K562 (cell line): ENCODE results near the gene LIN9. TPM values are rescaled to one million over a fixed set of nuclear protein-coding genes. Genes with fewer than 3 reads are reported as not detected.

Experiments used
- BHLHE40 ChIP-seq: IDR thresholded peaks from 2 replicates; pipeline ENCODE4 v1.6.1; 2011; ENCODE audit warnings: low read length, improper control_type of control experiment
- C11orf30 ChIP-seq: fragments of 450-650 bp; IDR thresholded peaks from 2 replicates; pipeline ENCODE4 v1.6.1; 2016; ENCODE audit warnings: low read depth, mild to moderate bottlenecking
- CEBPB ChIP-seq: fragments of 450-650 bp; IDR thresholded peaks from 2 replicates; pipeline ENCODE4 v1.6.1; 2016; ENCODE audit warnings: missing genetic modification characterization, missing compliant biosample characterization
- CHCHD3 ChIP-seq: fragments of 250-450 bp; sonication (Bioruptor Pico); IDR thresholded peaks from 2 replicates; pipeline ENCODE4 v2.1.2; 2022; ENCODE audit warnings: mild to moderate bottlenecking
- EHMT2 ChIP-seq: fragments of 450-650 bp; IDR thresholded peaks from 2 replicates; pipeline ENCODE4 v1.6.1; 2018; ENCODE audit warnings: antibody characterized with exemption
- EP300 ChIP-seq: IDR thresholded peaks from 2 replicates; pipeline ENCODE4 v1.6.1; 2012; ENCODE audit warnings: low read length, improper control_type of control experiment
- MEF2D ChIP-seq: conservative IDR thresholded peaks from 2 replicates; pipeline ENCODE4 v1.6.1; 2016; ENCODE audit warnings: low read depth, missing genetic modification characterization, missing compliant biosample characterization
- NCOR1 ChIP-seq: fragments of 450-650 bp; IDR thresholded peaks from 2 replicates; pipeline ENCODE4 v1.6.1; 2016; ENCODE audit warnings: mild to moderate bottlenecking, moderate library complexity
- NFE2L1 ChIP-seq: fragments of 450-650 bp; IDR thresholded peaks from 2 replicates; pipeline ENCODE4 v1.6.1; 2016; ENCODE audit warnings: missing genetic modification characterization, low read depth, mild to moderate bottlenecking, missing compliant biosample characterization, moderate library complexity, borderline replicate concordance
- NFRKB ChIP-seq: fragments of 450-650 bp; IDR thresholded peaks from 2 replicates; pipeline ENCODE4 v1.6.1; 2016; ENCODE audit warnings: low read depth
- PBX2 ChIP-seq, 2 experiments: IDR thresholded peaks in 1 of 2; conservative IDR thresholded peaks in 1 of 2; 2 replicates each; pipeline ENCODE4 v1.6.1; 2016; ENCODE audit warnings: low read depth in 2 of 2, mild to moderate bottlenecking in 1 of 2, missing compliant biosample characterization in 1 of 2, missing genetic modification characterization in 1 of 2, moderate library complexity in 1 of 2
- RBM14 ChIP-seq: fragments of 200-400 bp; formaldehyde crosslinking; IDR thresholded peaks from 2 replicates; pipeline ENCODE4 v1.6.1; 2018; ENCODE audit warnings: low read depth, mild to moderate bottlenecking, low read length, moderate library complexity, borderline replicate concordance; ENCODE audit not compliant: insufficient read depth
- RBM22 ChIP-seq: fragments of 200-400 bp; formaldehyde crosslinking; IDR thresholded peaks from 2 replicates; pipeline ENCODE4 v1.6.1; 2018; ENCODE audit warnings: low read length, low read depth; ENCODE audit not compliant: poor library complexity, severe bottlenecking
- RNF219 ChIP-seq: fragments of 250-450 bp; sonication (Bioruptor Pico); IDR thresholded peaks from 2 replicates; pipeline ENCODE4 v1.5.0; 2022; ENCODE audit warnings: mild to moderate bottlenecking
- SMAD3 ChIP-seq: fragments of 450-650 bp; formaldehyde crosslinking; conservative IDR thresholded peaks from 2 replicates; pipeline ENCODE4 v1.4.0; 2020; ENCODE audit warnings: mild to moderate bottlenecking
- SREBF1 ChIP-seq: fragments of 150-350 bp; IDR thresholded peaks from 2 replicates; pipeline ENCODE4 v1.6.1; 2014; ENCODE audit warnings: antibody characterized with exemption, low read depth, low read length, borderline replicate concordance
- ZKSCAN1 ChIP-seq: fragments of 150-350 bp; IDR thresholded peaks from 2 replicates; pipeline ENCODE4 v1.6.1; 2016; ENCODE audit warnings: low read depth, low read length
- ZNF253 ChIP-seq: fragments of 250-450 bp; sonication (Bioruptor Pico); conservative IDR thresholded peaks from 2 replicates; pipeline ENCODE4 v1.6.1; 2021; ENCODE audit warnings: mild to moderate bottlenecking
- ZNF444 ChIP-seq: fragments of 250-450 bp; sonication (Bioruptor Pico); IDR thresholded peaks from 2 replicates; pipeline ENCODE4 v1.4.0; 2020; ENCODE audit warnings: mild to moderate bottlenecking, moderate library complexity
- ZNF445 ChIP-seq: fragments of 250-450 bp; sonication (Bioruptor Pico); IDR thresholded peaks from 2 replicates; pipeline ENCODE4 v1.4.0; 2020; ENCODE audit warnings: low read depth, mild to moderate bottlenecking, moderate library complexity
- ZNF77 ChIP-seq: fragments of 250-450 bp; sonication (Bioruptor Pico); IDR thresholded peaks from 2 replicates; pipeline ENCODE4 v1.5.0; 2020
- ZSCAN29 ChIP-seq: fragments of 450-650 bp; IDR thresholded peaks from 2 replicates; pipeline ENCODE4 v1.6.1; 2017
- polyA plus RNA-seq, 8 experiments: library from polyadenylated mRNA; depleted of rRNA in 4 of 8; stranded (reverse) in 5 of 8; unstranded in 3 of 8; fragments of >200 nt; fragmentation: Nextera tagmentation in 2 of 8; fragmentation: Illumina TruSeq in 1 of 8; extraction: Ambion mirVana in 2 of 8; extraction: Trizol in 1 of 8; gene quantifications; 2 replicates each; pipeline versions ENCODE4 v1.2.1 to v1.2.3, GENCODE V29; 2011 to 2014; ENCODE audit warnings: inconsistent platforms in 1 of 8, missing spikeins in 1 of 8
- total RNA-seq, 7 experiments: library from RNA; depleted of rRNA in 6 of 7; stranded (reverse); fragments of >200 nt in 6 of 7; fragmentation: Illumina TruSeq in 2 of 7; extraction: Trizol in 2 of 7; gene quantifications; 2 replicates each; pipeline versions ENCODE4 v1.2.1 to v1.2.3, GENCODE V29; 2011 to 2021; ENCODE audit warnings: low replicate concordance in 1 of 7
- TF ChIP-seq, protein P1 (sequence below): fragments of 450-650 bp; conservative IDR thresholded peaks from 2 replicates; pipeline ENCODE4 v1.6.1; 2016; ENCODE audit warnings: missing genetic modification characterization, low read depth, mild to moderate bottlenecking, control low read depth, missing compliant biosample characterization

Gene LIN9
- total and polyA plus RNA-seq, 9 of the 15 experiments (the other 6 are each of a cell fraction or from before 2014, with no cell fraction given), result 18.8 to 33.0 (median 25.5) TPM

- TF ChIP-seq RBM22 (peak; percentile 63), MEF2D (peak; percentile 59; the same call in 1 of the 2 replicates), SMAD3 (CRISPR knock-in tag) (no peak), NCOR1 (peak; percentile 27; the same call in 1 of the 2 replicates), PBX2 (CRISPR knock-in tag; IDR thresholded peaks at IDR 0.05; ENCODE audit: low read depth) (no peak), PBX2 (tag; conservative IDR thresholded peaks at IDR 0.05; ENCODE audit: low read depth) (peak; percentile 67), EHMT2 (peak; percentile 30; the same call in 1 of the 2 replicates), C11orf30 (peak; percentile 74), RNF219 (CRISPR knock-in tag) (no peak), ZNF444 (CRISPR knock-in tag) (no peak), ZNF445 (CRISPR knock-in tag) (no peak), ZSCAN29 (no peak), EP300 (no peak), CEBPB (tag) (no peak), RBM14 (no peak), BHLHE40 (no peak), SREBF1 (no peak), NFE2L1 (no peak), ZNF253 (CRISPR knock-in tag) (no peak), NFRKB (peak; percentile 87), ZNF77 (no peak), ZKSCAN1 (peak; percentile 44; the same call in 1 of the 2 replicates), CHCHD3 (CRISPR knock-in tag) (no peak)
- TF ChIP-seq, protein P1, sequence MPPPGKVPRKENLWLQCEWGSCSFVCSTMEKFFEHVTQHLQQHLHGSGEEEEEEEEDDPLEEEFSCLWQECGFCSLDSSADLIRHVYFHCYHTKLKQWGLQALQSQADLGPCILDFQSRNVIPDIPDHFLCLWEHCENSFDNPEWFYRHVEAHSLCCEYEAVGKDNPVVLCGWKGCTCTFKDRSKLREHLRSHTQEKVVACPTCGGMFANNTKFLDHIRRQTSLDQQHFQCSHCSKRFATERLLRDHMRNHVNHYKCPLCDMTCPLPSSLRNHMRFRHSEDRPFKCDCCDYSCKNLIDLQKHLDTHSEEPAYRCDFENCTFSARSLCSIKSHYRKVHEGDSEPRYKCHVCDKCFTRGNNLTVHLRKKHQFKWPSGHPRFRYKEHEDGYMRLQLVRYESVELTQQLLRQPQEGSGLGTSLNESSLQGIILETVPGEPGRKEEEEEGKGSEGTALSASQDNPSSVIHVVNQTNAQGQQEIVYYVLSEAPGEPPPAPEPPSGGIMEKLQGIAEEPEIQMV (tag), result no peak
Observed at GRCh38 chr1:226186124-226187018, 122.6 kb downstream of the LIN9 start, which contains the start of gene ACBD3 (continued).
